K562 (cell line): Measurements from ENCODE around the gene PGA3. TPM values are rescaled to one million over a fixed set of nuclear protein-coding genes. Genes with fewer than 3 reads are reported as not detected.
A peak's percentile ranks its signal among the peaks of the same experiment; 100 is the strongest.

Experiments used
- ATAC-seq: fragments of 200-7000 bp; cut with Tn5 transposase; 3 replicates; pipeline ENCODE4 v1.9.1; 2020; ENCODE audit warnings: moderate library complexity
- BruUV-seq: library from RNA; stranded (reverse); fragments of 400-500 nt; replicated peaks from 2 replicates; lab custom pipeline; 2021; lab: Mats Ljungman, UMichigan
- CTCF ChIA-PET: fragments of 300-600 bp; formaldehyde crosslinking; extraction: SDS; loops from one replicate; lab custom pipeline; 2021; ENCODE audit warnings: low intra/inter-chr PET ratio; lab: Yijun Ruan, JAX
- POLR2A ChIA-PET: fragments of 300-600, 350-650 bp; sonication (Branson Sonifier 250); formaldehyde crosslinking; extraction: SDS; loops from one replicate; lab custom pipeline; 2021; ENCODE audit warnings: antibody characterized with exemption, inconsistent platforms; lab: Yijun Ruan, JAX
- DNase-seq, 4 experiments: peaks; one replicate each; pipeline versions ENCODE4 v3.0.0 to v3.0.0-alpha.2; 2011 to 2018; ENCODE audit warnings: low spot score in 3 of 4, mixed read lengths in 3 of 4; ENCODE audit errors: extremely low read depth in 1 of 4
- FAIRE-seq: peaks from 2 replicates; lab custom pipeline; 2011; peaks lifted over from hg19 to GRCh38; lab: Jason Lieb, UNC
- H2AFZ ChIP-seq: 2 replicates; pipeline ENCODE4 v1.6.0; 2011; ENCODE audit warnings: low read depth, low read length, control low read depth, inconsistent platforms
- H3K27ac ChIP-seq: fragments of 200-600 bp; 3 replicates; pipeline ENCODE4 v1.8.0; 2011; ENCODE audit warnings: low read depth, mild to moderate bottlenecking, control low read depth, inconsistent platforms, low read length, moderate library complexity, mixed read lengths; ENCODE audit errors: extremely low read depth
- H3K27me3 ChIP-seq, 2 experiments: fragments of 300-600 bp in 1 of 2; 2 replicates in 1 of 2; 3 replicates in 1 of 2; pipeline versions ENCODE4 v1.6.0 to v1.8.0; 2011; ENCODE audit warnings: inconsistent platforms in 2 of 2, low read length in 2 of 2, mild to moderate bottlenecking in 1 of 2, mixed read lengths in 1 of 2, moderate library complexity in 1 of 2; ENCODE audit not compliant: control insufficient read depth in 2 of 2, insufficient read depth in 2 of 2
- H3K36me3 ChIP-seq: fragments of 300-600 bp; 3 replicates; pipeline ENCODE4 v1.8.0; 2011; ENCODE audit warnings: mild to moderate bottlenecking, low read length, inconsistent platforms; ENCODE audit not compliant: control insufficient read depth, insufficient read depth
- H3K4me1 ChIP-seq, 2 experiments: fragments of 200-600 bp in 1 of 2; replicated peaks in 1 of 2; 2 replicates in 1 of 2; 3 replicates in 1 of 2; pipeline versions ENCODE4 v1.5.1 to v1.8.0; 2011; ENCODE audit warnings: inconsistent platforms in 2 of 2, low read length in 2 of 2, mild to moderate bottlenecking in 1 of 2, mixed read lengths in 1 of 2, moderate library complexity in 1 of 2; ENCODE audit not compliant: control insufficient read depth in 2 of 2, insufficient read depth in 2 of 2
- H3K4me2 ChIP-seq: 2 replicates; pipeline ENCODE4 v1.6.1; 2011; ENCODE audit warnings: low read length, control low read depth, inconsistent platforms, mixed read lengths; ENCODE audit not compliant: insufficient read depth
- H3K4me3 ChIP-seq: fragments of 200-600 bp; sonication (generic), shearing (Covaris generic); 2 replicates; pipeline ENCODE4 v1.5.1; 2016; ENCODE audit warnings: control low read depth, inconsistent platforms
- H3K79me2 ChIP-seq: fragments of 200-600 bp; 3 replicates; pipeline ENCODE4 v1.8.0; 2011; ENCODE audit warnings: low read length, inconsistent platforms; ENCODE audit not compliant: control insufficient read depth, insufficient read depth
- H3K9ac ChIP-seq, 2 experiments: 2 replicates each; pipeline versions ENCODE4 v1.6.0 to v1.6.1; 2011; ENCODE audit warnings: low read depth in 2 of 2, low read length in 2 of 2, control low read depth in 1 of 2, inconsistent platforms in 1 of 2, mild to moderate bottlenecking in 1 of 2, mixed read lengths in 1 of 2; ENCODE audit not compliant: insufficient read depth in 1 of 2
- H3K9me1 ChIP-seq: one replicate; pipeline ENCODE4 v1.6.0; 2011; ENCODE audit warnings: inconsistent platforms, mild to moderate bottlenecking, low read length, moderate library complexity; ENCODE audit not compliant: control insufficient read depth, insufficient read depth
- H3K9me3 ChIP-seq: replicated peaks from 2 replicates; pipeline ENCODE4 v1.5.1; 2011; ENCODE audit warnings: low read depth, low read length, inconsistent platforms; ENCODE audit not compliant: control insufficient read depth, insufficient read depth
- H4K20me1 ChIP-seq: replicated peaks from 2 replicates; pipeline ENCODE4 v1.6.1; 2011; ENCODE audit warnings: low read length, inconsistent platforms, mixed read lengths; ENCODE audit not compliant: control insufficient read depth, insufficient read depth
- ETV6 ChIP-seq, 3 experiments: fragments of 150-350 bp in 1 of 3; sonication (generic) in 1 of 3; formaldehyde crosslinking in 1 of 3; IDR thresholded peaks; 2 replicates each; pipeline versions ENCODE4 v1.6.1 to v1.8.0; 2014 to 2022; ENCODE audit warnings: borderline replicate concordance in 2 of 3, low read depth in 2 of 3, antibody characterized with exemption in 1 of 3, low read length in 1 of 3, mild to moderate bottlenecking in 1 of 3, missing genetic modification reagents in 1 of 3
- IRF2 ChIP-seq: sonication (generic); formaldehyde crosslinking; IDR thresholded peaks from 2 replicates; pipeline ENCODE4 v1.8.1; 2022; ENCODE audit warnings: mild to moderate bottlenecking, missing genetic modification reagents
- POU5F1 ChIP-seq: fragments of 150-350 bp; IDR thresholded peaks from 2 replicates; pipeline ENCODE4 v1.6.1; 2014; ENCODE audit warnings: borderline replicate concordance, low read length, low read depth, mild to moderate bottlenecking; ENCODE audit not compliant: partially characterized antibody
- TCF7 ChIP-seq: sonication (generic); IDR thresholded peaks from 2 replicates; pipeline ENCODE4 v1.6.1; 2016; ENCODE audit warnings: antibody characterized with exemption, borderline replicate concordance
- WGBS: fragments of 100-300 bp; shearing (Covaris generic); methylation state at CpG from one replicate; pipeline ENCODE4 v1.1.6; 2016; ENCODE audit warnings: low coverage, mixed read lengths; ENCODE audit not compliant: insufficient coverage; ENCODE audit errors: missing lambda C conversion rate; 5-methylcytosine and 5-hydroxymethylcytosine counted together
- in situ Hi-C: fragments of 300-500 bp; cut with MboI; formaldehyde crosslinking; loops from 4 replicates; pipeline ENCODE4 v1.15.0; 2018; ENCODE audit warnings: inconsistent platforms, mixed read lengths
- intact Hi-C: fragments of 100-400 bp; cut with micrococcal nuclease; formaldehyde crosslinking; loops from 2 replicates; pipeline ENCODE4 v1.14.2; 2022
- polyA plus RNA-seq, 8 experiments: library from polyadenylated mRNA; depleted of rRNA in 4 of 8; stranded (reverse) in 5 of 8; unstranded in 3 of 8; fragments of >200 nt; fragmentation: Nextera tagmentation in 2 of 8; fragmentation: Illumina TruSeq in 1 of 8; extraction: Ambion mirVana in 2 of 8; extraction: Trizol in 1 of 8; gene quantifications; 2 replicates each; pipeline versions ENCODE4 v1.2.1 to v1.2.3, GENCODE V29; 2011 to 2014; ENCODE audit warnings: inconsistent platforms in 1 of 8, missing spikeins in 1 of 8
- total RNA-seq, 7 experiments: library from RNA; depleted of rRNA in 6 of 7; stranded (reverse); fragments of >200 nt in 6 of 7; fragmentation: Illumina TruSeq in 2 of 7; extraction: Trizol in 2 of 7; gene quantifications; 2 replicates each; pipeline versions ENCODE4 v1.2.1 to v1.2.3, GENCODE V29; 2011 to 2021; ENCODE audit warnings: low replicate concordance in 1 of 7
- TF ChIP-seq, protein P1 (sequence below): fragments of 450-650 bp; IDR thresholded peaks from 2 replicates; pipeline ENCODE4 v1.6.1; 2018; ENCODE audit not compliant: partially characterized antibody
- TF ChIP-seq, protein P2 (sequence below), 3 experiments: fragments of 200-800 bp in 1 of 3; sonication (Bioruptor generic) in 1 of 3; sonication (generic) in 1 of 3; formaldehyde crosslinking in 1 of 3; IDR thresholded peaks; 2 replicates each; pipeline versions ENCODE4 v1.6.1 to v1.8.0; 2016 to 2022; ENCODE audit warnings: mild to moderate bottlenecking in 2 of 3, missing compliant biosample characterization in 2 of 3, missing genetic modification characterization in 2 of 3, missing genetic modification reagents in 1 of 3
- TF ChIP-seq, protein P3 (sequence below): fragments of 450-650 bp; formaldehyde crosslinking; IDR thresholded peaks from 2 replicates; pipeline ENCODE4 v1.4.0; 2022; ENCODE audit warnings: missing genetic modification characterization
- TF ChIP-seq, protein P4 (sequence below): sonication (generic); formaldehyde crosslinking; IDR thresholded peaks from 2 replicates; pipeline ENCODE4 v1.8.0; 2023; ENCODE audit warnings: mild to moderate bottlenecking, missing genetic modification reagents

Gene PGA3
- total and polyA plus RNA-seq, 9 of the 15 experiments (the other 6 are each of a cell fraction or from before 2014, with no cell fraction given), result 0.15 to 0.18 (median 0.18) TPM; not detected in 6

DNA sequence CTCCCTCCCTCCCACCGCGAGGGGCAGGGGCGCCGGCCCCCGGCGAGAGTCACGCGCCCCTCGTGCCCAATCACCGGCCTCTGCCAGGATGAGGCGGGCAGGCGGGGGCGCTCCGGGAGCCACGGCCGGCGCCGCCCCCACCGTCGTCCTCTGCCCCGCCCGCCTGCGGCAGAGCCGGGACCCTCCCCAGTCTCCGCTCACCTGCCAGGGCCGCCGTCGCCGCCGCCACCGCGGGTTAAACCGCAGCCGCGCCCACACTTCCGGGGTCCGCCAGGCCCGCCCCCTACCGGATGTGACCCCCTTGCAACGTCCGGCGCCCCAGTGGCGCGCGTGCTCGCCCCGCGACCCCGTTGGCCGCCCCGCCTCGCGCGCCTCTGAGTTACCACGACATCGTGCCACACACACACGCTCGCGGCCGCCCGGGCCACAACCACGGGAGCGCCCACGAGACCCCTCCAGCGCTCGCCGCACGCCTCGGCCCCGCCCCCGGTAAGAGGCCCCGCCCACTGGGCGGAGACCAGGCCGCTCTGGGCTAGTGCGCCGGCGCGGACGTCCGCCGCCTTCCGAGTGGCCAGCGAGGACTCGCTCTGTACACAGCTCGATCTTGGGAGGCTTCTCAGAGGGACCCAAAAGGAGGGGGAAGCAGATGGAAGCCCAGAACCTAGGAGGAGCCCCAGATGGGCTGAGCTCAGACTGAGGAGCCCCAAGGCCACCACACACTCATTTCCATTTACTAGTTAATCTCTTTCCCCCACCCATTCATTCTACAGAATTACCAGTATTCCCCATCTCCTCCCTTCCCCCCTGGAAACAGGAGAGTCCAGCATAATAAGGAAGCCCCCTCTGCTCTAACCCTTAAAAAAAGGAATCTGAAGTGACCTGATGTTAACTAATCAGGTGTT is 41.9 kb upstream of the PGA3 start, which contains the start of gene VPS37C:
Gene VPS37C (minus strand): TSS at position 237 of the 902 bp plus-strand sequence. CDS start 22,597 bp downstream, outside the sequence.
- peak; percentile 75 for FAIRE-seq
- CTCF ChIA-PET, result no interaction called here
- TF ChIP-seq, protein P1, sequence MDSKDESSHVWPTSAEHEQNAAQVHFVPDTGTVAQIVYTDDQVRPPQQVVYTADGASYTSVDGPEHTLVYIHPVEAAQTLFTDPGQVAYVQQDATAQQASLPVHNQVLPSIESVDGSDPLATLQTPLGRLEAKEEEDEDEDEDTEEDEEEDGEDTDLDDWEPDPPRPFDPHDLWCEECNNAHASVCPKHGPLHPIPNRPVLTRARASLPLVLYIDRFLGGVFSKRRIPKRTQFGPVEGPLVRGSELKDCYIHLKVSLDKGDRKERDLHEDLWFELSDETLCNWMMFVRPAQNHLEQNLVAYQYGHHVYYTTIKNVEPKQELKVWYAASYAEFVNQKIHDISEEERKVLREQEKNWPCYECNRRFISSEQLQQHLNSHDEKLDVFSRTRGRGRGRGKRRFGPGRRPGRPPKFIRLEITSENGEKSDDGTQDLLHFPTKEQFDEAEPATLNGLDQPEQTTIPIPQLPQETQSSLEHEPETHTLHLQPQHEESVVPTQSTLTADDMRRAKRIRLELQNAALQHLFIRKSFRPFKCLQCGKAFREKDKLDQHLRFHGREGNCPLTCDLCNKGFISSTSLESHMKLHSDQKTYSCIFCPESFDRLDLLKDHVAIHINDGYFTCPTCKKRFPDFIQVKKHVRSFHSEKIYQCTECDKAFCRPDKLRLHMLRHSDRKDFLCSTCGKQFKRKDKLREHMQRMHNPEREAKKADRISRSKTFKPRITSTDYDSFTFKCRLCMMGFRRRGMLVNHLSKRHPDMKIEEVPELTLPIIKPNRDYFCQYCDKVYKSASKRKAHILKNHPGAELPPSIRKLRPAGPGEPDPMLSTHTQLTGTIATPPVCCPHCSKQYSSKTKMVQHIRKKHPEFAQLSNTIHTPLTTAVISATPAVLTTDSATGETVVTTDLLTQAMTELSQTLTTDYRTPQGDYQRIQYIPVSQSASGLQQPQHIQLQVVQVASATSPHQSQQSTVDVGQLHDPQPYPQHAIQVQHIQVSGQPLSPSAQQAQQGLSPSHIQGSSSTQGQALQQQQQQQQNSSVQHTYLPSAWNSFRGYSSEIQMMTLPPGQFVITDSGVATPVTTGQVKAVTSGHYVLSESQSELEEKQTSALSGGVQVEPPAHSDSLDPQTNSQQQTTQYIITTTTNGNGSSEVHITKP, result peak; percentile 99
- TF ChIP-seq, protein P2, sequence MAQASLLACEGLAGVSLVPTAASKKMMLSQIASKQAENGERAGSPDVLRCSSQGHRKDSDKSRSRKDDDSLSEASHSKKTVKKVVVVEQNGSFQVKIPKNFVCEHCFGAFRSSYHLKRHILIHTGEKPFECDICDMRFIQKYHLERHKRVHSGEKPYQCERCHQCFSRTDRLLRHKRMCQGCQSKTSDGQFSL (CRISPR knock-in tag; IDR thresholded peaks at IDR 0.05), result no peak
- TF ChIP-seq, protein P2 (tag; IDR thresholded peaks at IDR 0.05), result no peak
- TF ChIP-seq, protein P3, sequence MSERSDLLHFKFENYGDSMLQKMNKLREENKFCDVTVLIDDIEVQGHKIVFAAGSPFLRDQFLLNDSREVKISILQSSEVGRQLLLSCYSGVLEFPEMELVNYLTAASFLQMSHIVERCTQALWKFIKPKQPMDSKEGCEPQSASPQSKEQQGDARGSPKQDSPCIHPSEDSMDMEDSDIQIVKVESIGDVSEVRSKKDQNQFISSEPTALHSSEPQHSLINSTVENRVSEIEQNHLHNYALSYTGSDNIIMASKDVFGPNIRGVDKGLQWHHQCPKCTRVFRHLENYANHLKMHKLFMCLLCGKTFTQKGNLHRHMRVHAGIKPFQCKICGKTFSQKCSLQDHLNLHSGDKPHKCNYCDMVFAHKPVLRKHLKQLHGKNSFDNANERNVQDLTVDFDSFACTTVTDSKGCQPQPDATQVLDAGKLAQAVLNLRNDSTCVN (CRISPR knock-in tag), result no peak
- TF ChIP-seq POU5F1 (no peak), IRF2 (CRISPR knock-in tag) (no peak), ETV6 (IDR thresholded peaks at IDR 0.05; ENCODE audit: borderline replicate concordance in 1 of 2, low read depth in 2 of 2, low read length in 1 of 2) (0 out of 4 replicates have a peak, but pooled peaks of 1 of the 2 experiments have one; percentile 41), ETV6 (CRISPR knock-in tag; IDR thresholded peaks at IDR 0.05; ENCODE audit: borderline replicate concordance) (0 out of 2 replicates have a peak, but pooled peaks have one; percentile 70), TCF7 (peak; percentile 15; the same call in 1 of the 2 replicates)
- TF ChIP-seq, protein P4, sequence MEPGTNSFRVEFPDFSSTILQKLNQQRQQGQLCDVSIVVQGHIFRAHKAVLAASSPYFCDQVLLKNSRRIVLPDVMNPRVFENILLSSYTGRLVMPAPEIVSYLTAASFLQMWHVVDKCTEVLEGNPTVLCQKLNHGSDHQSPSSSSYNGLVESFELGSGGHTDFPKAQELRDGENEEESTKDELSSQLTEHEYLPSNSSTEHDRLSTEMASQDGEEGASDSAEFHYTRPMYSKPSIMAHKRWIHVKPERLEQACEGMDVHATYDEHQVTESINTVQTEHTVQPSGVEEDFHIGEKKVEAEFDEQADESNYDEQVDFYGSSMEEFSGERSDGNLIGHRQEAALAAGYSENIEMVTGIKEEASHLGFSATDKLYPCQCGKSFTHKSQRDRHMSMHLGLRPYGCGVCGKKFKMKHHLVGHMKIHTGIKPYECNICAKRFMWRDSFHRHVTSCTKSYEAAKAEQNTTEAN (CRISPR knock-in tag), result no peak

More for the DNA sequence above, 41.9 kb upstream of the PGA3 start, which contains the start of gene VPS37C:
- peaks cover 26 to 36% of the 10 kb centered on the region in 2 experiments for H3K4me1 ChIP-seq
- H3K9me1 ChIP-seq, result no peaks in the 10 kb centered on the region
- DNase-seq (peak; percentile 92 to 98 (median 98)), ATAC-seq (peak; percentile 96)
- peak within 1 kb of the TSS; percentile 69 for H3K4me3 ChIP-seq
- intact Hi-C loops (no loop called here), in situ Hi-C loops (no loop called here)
- H3K9me3 ChIP-seq, result no peaks in the 10 kb centered on the region
- peak within 1 kb of the TSS; percentile 91 for H3K4me2 ChIP-seq
- peaks cover 40% of the 10 kb centered on the region for H3K79me2 ChIP-seq
- H3K27ac ChIP-seq, result peak within 1 kb of the TSS; percentile 93
- peak within 1 kb of the TSS; percentile 91 for H2AFZ ChIP-seq
- H3K36me3 ChIP-seq, result peaks cover 21% of the 10 kb centered on the region; the same call in 1 of the 3 replicates
- POLR2A ChIA-PET, result interaction anchor here (0.7 to 1.1 kb wide), 2 partner anchors 13 to 248 kb away, joined by 3 to 6 read pairs; partner anchors contain the start of gene TMEM109
- H4K20me1 ChIP-seq, result no peaks in the 10 kb centered on the region
- BruUV-seq, result no TSS peak
- no peaks in the 10 kb centered on the region for H3K27me3 ChIP-seq
- peak within 1 kb of the TSS; percentile 71 to 94 for H3K9ac ChIP-seq
- 3% methylated on average over 24 of the region's 85 CpGs for WGBS
